Cardiac fibroblast (primary cell): ENCODE measurements around the gene PLSCR4.

Experiments used
- DNase-seq, 2 donors: peaks; one replicate each; pipeline versions ENCODE4 v3.0.0 to v3.0.0-alpha.2; 2010; ENCODE audit warnings: low read depth in 2 of 2
- H3K4me3 ChIP-seq, 2 donors: replicated peaks in 1 of 2; 1 replicate in 1 of 2; 2 replicates in 1 of 2; pipeline ENCODE4 v1.5.1; 2011; ENCODE audit warnings: low read depth in 2 of 2, low read length in 2 of 2, mild to moderate bottlenecking in 2 of 2, moderate library complexity in 1 of 2
- TF ChIP-seq, protein P1 (sequence below): IDR thresholded peaks from one replicate; pipeline ENCODE4 v1.5.1; 2011; ENCODE audit warnings: low read depth, mild to moderate bottlenecking, low read length, inconsistent platforms

Gene PLSCR4

DNA sequence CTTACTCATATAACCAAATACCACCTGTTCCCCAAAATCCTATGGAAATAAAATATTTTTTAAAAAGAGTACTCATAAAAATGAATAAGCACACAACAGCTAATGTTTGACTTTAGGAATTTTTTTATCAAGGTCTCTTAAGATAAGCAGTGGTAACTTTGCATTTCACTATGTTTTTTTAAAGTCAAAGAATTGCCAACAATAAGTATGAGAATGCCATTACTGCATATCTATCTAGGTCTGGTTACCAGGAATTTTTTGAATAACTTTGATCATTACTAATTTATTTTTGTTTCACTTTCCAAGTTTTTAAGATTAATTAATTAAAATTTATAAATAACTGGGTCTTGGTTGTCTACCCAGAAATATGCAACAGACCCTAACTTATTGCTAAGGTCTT is 41.5 kb downstream of the PLSCR4 start:
- H3K4me3 ChIP-seq = no peak overlapping the region
- no peak for DNase-seq
- TF ChIP-seq, protein P1, sequence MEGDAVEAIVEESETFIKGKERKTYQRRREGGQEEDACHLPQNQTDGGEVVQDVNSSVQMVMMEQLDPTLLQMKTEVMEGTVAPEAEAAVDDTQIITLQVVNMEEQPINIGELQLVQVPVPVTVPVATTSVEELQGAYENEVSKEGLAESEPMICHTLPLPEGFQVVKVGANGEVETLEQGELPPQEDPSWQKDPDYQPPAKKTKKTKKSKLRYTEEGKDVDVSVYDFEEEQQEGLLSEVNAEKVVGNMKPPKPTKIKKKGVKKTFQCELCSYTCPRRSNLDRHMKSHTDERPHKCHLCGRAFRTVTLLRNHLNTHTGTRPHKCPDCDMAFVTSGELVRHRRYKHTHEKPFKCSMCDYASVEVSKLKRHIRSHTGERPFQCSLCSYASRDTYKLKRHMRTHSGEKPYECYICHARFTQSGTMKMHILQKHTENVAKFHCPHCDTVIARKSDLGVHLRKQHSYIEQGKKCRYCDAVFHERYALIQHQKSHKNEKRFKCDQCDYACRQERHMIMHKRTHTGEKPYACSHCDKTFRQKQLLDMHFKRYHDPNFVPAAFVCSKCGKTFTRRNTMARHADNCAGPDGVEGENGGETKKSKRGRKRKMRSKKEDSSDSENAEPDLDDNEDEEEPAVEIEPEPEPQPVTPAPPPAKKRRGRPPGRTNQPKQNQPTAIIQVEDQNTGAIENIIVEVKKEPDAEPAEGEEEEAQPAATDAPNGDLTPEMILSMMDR = no peak

DNA sequence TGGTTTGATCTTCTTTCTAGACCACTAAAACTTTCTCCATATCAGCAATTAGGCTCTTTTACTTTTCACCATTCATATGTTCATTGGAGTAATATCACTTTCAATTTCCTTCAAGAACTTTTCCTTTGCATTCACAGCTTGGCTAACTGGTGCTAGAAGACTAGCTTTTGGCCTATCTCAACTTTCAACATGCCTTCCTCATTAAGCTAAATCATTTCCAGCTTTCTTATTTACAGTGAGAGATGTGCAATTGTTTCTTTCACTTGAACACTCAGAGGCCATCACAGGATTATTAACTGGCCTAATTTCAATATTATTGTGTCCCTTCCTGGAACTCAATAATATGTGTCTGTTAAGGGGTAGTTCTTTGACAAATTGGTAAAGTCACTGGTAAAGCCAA is 47.1 kb downstream of the PLSCR4 start:
- no peak overlapping the region for H3K4me3 ChIP-seq
- DNase-seq = no peak
- TF ChIP-seq, protein P1 = no peak

DNA sequence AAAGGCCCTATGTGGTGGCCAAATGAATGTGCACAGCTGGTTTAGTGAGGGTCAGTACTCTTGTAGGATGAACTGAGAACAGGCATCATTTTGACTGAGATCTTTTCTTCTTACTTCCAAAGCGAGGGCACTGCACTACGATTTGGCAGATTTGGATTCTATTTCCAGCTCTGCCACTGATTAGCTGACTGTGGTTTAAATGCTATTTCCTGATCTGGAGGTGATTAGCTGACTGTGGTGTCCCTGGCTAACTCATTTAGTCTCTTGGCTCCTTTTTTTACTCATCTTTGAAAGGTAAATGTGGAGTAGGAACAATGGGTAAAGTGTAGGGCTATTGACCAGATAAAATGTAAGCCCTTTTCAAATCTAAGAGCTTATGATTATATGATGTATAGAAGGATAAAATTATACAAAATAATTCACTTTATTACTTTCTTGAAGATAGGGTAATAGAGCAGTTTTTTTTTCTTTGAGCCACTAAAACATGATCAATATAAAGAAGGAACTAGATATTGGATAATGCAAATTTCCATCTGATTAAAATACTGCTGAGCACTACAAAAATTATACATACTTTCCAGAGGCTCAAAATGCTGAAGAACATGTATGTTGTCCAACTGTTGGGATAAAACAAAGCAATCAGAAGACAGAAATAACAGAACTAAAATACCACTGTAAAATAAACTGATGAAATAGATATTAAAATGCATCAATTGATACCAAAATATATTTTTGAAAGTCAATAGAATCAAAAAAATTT is 50.3 kb downstream of the PLSCR4 start:
- H3K4me3 ChIP-seq = no peak overlapping the region
- DNase-seq = no peak
- TF ChIP-seq, protein P1 = no peak

DNA sequence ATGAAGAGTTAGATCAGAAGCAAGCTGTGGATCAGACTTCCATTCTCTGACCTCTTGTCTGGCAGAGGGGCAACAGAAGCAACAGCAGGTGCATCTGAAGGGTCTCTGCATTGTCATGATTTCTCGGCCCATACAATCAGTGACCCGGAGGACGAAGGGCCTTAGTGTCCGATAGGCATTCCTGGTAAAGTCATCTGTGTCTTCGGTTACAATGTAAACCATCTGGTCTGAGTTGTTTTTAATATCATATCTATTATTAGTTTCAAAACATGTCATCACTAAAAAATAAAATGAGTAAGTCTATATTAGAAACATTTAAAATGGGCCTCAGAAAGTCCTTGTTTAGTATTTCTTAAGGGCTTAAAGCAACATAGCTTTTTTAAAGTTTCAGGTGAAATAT is 51.1 kb downstream of the PLSCR4 start:
- no peak for DNase-seq
- TF ChIP-seq, protein P1 = no peak
- no peak overlapping the region for H3K4me3 ChIP-seq

DNA sequence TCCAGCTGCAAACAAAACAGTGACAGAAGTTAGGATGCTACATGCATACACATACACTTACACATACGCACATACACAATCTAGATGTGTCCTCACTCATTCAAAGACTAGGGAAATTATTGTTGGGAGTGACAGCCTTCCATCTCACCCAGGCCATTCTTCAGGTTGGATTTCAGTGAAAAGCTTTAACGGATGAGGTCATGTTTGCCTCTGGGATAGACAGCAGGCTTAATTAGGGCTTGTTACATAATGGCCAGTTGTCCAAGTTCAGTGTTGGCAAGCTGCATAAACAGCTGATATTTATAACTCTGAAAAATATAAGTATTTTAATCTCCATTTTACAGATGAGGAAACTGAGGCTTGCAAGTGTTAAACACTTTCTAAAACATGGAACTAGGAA is 54.1 kb downstream of the PLSCR4 start:
- no peak for DNase-seq
- TF ChIP-seq, protein P1 = no peak
- no peak overlapping the region for H3K4me3 ChIP-seq

DNA sequence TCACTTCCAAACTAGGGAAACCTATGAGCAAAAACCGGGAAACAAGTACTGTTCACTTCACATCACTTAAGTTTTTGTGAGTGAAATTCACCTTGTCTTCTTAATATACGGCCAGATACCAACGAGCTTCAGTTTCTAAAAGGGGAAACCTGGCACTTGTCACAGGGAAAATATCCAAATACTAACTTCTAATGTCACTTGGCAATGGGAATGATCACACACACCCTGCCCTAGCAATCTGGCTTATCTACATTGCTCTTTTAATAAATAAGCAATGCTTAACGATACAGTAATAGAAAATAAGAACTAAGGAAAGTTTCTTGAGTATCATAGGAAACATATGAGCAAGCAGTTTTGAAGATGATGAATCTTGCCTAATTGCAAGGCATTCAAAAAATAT is 55.3 kb downstream of the PLSCR4 start:
- TF ChIP-seq, protein P1 = no peak
- H3K4me3 ChIP-seq = no peak overlapping the region
- no peak for DNase-seq

DNA sequence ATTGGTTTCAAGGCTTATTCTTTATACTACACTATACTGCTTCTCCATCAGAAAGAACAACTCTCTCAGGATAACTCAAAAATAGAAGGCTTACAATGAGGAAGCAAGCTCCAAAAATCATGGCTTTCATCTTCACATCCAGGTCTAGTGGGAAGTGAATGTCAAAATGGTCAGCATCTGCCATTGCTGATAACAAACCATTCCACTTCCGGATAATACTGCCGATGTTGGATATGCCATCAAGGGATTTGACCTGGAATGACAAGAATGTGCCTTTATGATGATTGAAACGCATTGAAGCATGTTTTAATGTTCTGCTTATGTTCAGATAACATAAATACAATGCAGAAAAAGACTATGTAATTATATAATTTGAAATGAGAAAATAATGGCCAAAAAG is 55.9 kb downstream of the PLSCR4 start:
- DNase-seq = no peak
- TF ChIP-seq, protein P1 = no peak
- H3K4me3 ChIP-seq = no peak overlapping the region
